B cell (primary cell): ENCODE data around the gene CXCL10. TPM values are rescaled to one million over a fixed set of nuclear protein-coding genes. Genes with fewer than 3 reads are reported as not detected.

Experiments
- ATAC-seq: fragments of 200-7000 bp; cut with Tn5 transposase; one replicate; pipeline ENCODE4 v1.10.0; 2021; ENCODE audit warnings: low read depth, mild to moderate bottlenecking, moderate number of reproducible peaks, moderate library complexity
- CTCF ChIA-PET: fragments of 350-600 bp; sonication (Branson Sonifier 250); formaldehyde crosslinking; loops from one replicate; lab custom pipeline; 2021; ENCODE audit warnings: antibody characterized with exemption, inconsistent platforms; lab: Charles Lee
- POLR2A ChIA-PET: fragments of 350-600 bp; sonication (Branson Sonifier 250); formaldehyde crosslinking; loops from one replicate; lab custom pipeline; 2021; ENCODE audit warnings: antibody characterized with exemption; lab: Charles Lee
- DNase-seq: peaks from one replicate; pipeline ENCODE4 v3.0.0; 2013
- H2AFZ ChIP-seq: 2 replicates; pipeline ENCODE4 v1.6.1; 2012; ENCODE audit warnings: mild to moderate bottlenecking, low read depth, low read length; ENCODE audit not compliant: insufficient read depth, poor library complexity, severe bottlenecking
- H3K27ac ChIP-seq, 2 donors: 1 replicate in 1 of 2; 2 replicates in 1 of 2; pipeline ENCODE4 v1.5.1; 2012 to 2013; ENCODE audit warnings: low read length in 2 of 2, mild to moderate bottlenecking in 2 of 2, moderate library complexity in 1 of 2
- H3K27me3 ChIP-seq, 4 experiments: fragments of 200-600 bp in 1 of 4; sonication (generic) in 1 of 4; replicated peaks in 1 of 4; 1 replicate in 2 of 4; 2 replicates in 2 of 4; pipeline versions ENCODE4 v1.6.1 to v1.7.0; 2013 to 2016; ENCODE audit warnings: low read length in 3 of 4, mild to moderate bottlenecking in 2 of 4, mixed read lengths in 1 of 4, moderate library complexity in 1 of 4; ENCODE audit not compliant: insufficient read depth in 4 of 4, control insufficient read depth in 3 of 4; ENCODE audit errors: control extremely low read depth in 1 of 4
- H3K36me3 ChIP-seq, 2 experiments: replicated peaks in 1 of 2; 1 replicate in 1 of 2; 2 replicates in 1 of 2; pipeline versions ENCODE4 v1.6.1 to v1.7.1; 2013; ENCODE audit warnings: low read length in 1 of 2; ENCODE audit not compliant: insufficient read depth in 2 of 2, control insufficient read depth in 1 of 2; ENCODE audit errors: control extremely low read depth in 1 of 2, extremely low read depth in 1 of 2
- H3K4me1 ChIP-seq, 2 donors: fragments of 200-600 bp in 1 of 2; sonication (generic) in 1 of 2; 1 replicate in 1 of 2; 2 replicates in 1 of 2; pipeline versions ENCODE4 v1.5.1 to v1.6.1; 2013 to 2017; ENCODE audit warnings: low read length in 2 of 2; ENCODE audit not compliant: control insufficient read depth in 2 of 2, insufficient read depth in 2 of 2
- H3K4me2 ChIP-seq: replicated peaks from 2 replicates; pipeline ENCODE3; 2012; ENCODE audit warnings: mild to moderate bottlenecking, low read depth, low read length; ENCODE audit not compliant: poor library complexity, severe bottlenecking
- H3K4me3 ChIP-seq, 5 experiments: fragments of 200-600 bp in 1 of 5; sonication (generic) in 1 of 5; 1 replicate in 3 of 5; 2 replicates in 2 of 5; pipeline versions ENCODE4 v1.5.1 to v1.7.0; 2011 to 2016; ENCODE audit warnings: low read length in 4 of 5, mild to moderate bottlenecking in 4 of 5, low read depth in 2 of 5, control low read depth in 1 of 5, moderate library complexity in 1 of 5; ENCODE audit not compliant: insufficient read depth in 1 of 5; ENCODE audit errors: control extremely low read depth in 1 of 5, extremely low read depth in 1 of 5
- H3K79me2 ChIP-seq: fragments of 200-600 bp; sonication (generic); one replicate; pipeline ENCODE4 v1.6.0; 2016; ENCODE audit warnings: low read length; ENCODE audit not compliant: control insufficient read depth, insufficient read depth
- H3K9ac ChIP-seq: fragments of 200-600 bp; sonication (generic); 2 replicates; pipeline ENCODE4 v1.6.1; 2017; ENCODE audit warnings: mild to moderate bottlenecking, low read length, moderate library complexity
- H3K9me3 ChIP-seq, 3 donors: one replicate each; pipeline versions ENCODE4 v1.6.1 to v1.7.1; 2013; ENCODE audit warnings: low read length in 2 of 3; ENCODE audit not compliant: control insufficient read depth in 2 of 3, insufficient read depth in 1 of 3; ENCODE audit errors: control extremely low read depth in 1 of 3
- H4K20me1 ChIP-seq: 2 replicates; pipeline ENCODE4 v1.6.0; 2012; ENCODE audit warnings: mild to moderate bottlenecking, low read length; ENCODE audit not compliant: insufficient read depth, control insufficient read depth, poor library complexity, severe bottlenecking
- H3K27ac Mint-ChIP-seq: one replicate; pipeline ENCODE4 v1.8.0; 2021; ENCODE audit warnings: mixed read lengths
- H3K27me3 Mint-ChIP-seq: one replicate; pipeline ENCODE4 v1.8.0; 2021; ENCODE audit warnings: mixed read lengths
- H3K4me1 Mint-ChIP-seq: one replicate; pipeline ENCODE4 v1.8.0; 2021; ENCODE audit warnings: mixed read lengths
- H3K4me3 Mint-ChIP-seq: one replicate; pipeline ENCODE4 v1.8.0; 2021; ENCODE audit warnings: mixed read lengths
- H3K9me3 Mint-ChIP-seq: one replicate; pipeline ENCODE4 v1.8.0; 2022; ENCODE audit warnings: mixed read lengths; ENCODE audit not compliant: insufficient read depth
- EZH2 ChIP-seq: IDR thresholded peaks from 2 replicates; pipeline ENCODE4 v1.6.1; 2012; ENCODE audit warnings: borderline replicate concordance, low read depth, mild to moderate bottlenecking, moderate library complexity, low read length; ENCODE audit not compliant: insufficient read depth, poor library complexity, severe bottlenecking
- WGBS: methylation state at CpG from one replicate; pipeline ENCODE4 v1.1.5; 2013; ENCODE audit warnings: missing lambda C conversion rate; ENCODE audit not compliant: insufficient coverage; 5-methylcytosine and 5-hydroxymethylcytosine counted together
- intact Hi-C: fragments of 100-400 bp; cut with micrococcal nuclease; formaldehyde crosslinking; loops from one replicate; pipeline ENCODE4 v1.10.0; 2022
- polyA plus RNA-seq: library from polyadenylated mRNA; depleted of rRNA; stranded (reverse); fragments of >200 nt; gene quantifications from 2 replicates; pipeline ENCODE4 v1.2.3, GENCODE V29; 2012
- total RNA-seq, 2 donors: library from RNA; stranded (reverse); fragments of 120-200 nt in 1 of 2; gene quantifications; 1 replicate in 1 of 2; 2 replicates in 1 of 2; pipeline versions ENCODE4 v1.2.3 to v1.2.4, GENCODE V29; 2013 to 2022
- TF ChIP-seq, protein P1 (sequence below): fragments of 200-600 bp; IDR thresholded peaks from one replicate; pipeline ENCODE4 v1.8.0; 2022; ENCODE audit warnings: antibody characterized with exemption, mild to moderate bottlenecking

The CXCL10 gene
- total and polyA plus RNA-seq, 2 donors (not counting 1 experiment from before 2014, with no cell fraction given): 0.07 TPM; not detected in 1

DNA sequence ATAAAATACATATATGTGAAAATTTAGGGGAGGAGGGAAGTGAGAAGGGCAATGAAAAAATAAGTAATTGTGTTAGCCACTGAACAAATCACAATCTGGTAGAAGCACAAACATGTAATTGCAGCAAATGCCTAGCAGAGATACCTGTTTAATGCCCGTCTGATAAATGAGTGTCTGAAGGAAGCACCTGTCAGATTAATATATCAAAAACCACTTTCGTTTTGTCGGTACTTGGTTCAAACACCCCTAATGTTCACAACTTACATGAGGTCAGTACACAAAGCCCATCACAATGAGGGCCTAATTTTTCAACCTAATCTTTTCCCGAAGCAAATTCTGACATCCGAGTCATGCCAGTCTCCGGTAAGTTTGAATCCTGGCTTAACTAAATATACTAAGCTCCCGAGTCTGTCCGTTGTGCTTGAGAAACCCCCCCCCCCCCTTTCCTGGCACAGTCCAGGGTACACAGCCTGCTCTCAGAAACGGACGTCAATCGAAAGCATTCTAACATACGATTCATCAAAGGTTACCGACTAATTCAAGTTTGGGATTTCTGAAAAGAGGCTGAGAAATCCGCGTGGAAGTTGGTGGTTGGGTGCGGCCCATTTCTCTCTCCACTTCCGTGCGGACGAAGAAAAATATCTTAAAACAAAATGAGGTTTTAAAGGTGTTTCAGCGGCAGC is 33.3 kb downstream of the CXCL10 start:
- no peaks in the 10 kb centered on the region for H3K27me3 ChIP-seq
- ChIA-PET CTCF (interaction anchor here (1.2 to 2.3 kb wide), 4 partner anchors 40 to 94 kb away, joined by 3 to 9 read pairs (median 5); no protein-coding TSS in a partner anchor), POLR2A (no interaction called here)
- peak overlapping the region; percentile 83 for H2AFZ ChIP-seq
- TF ChIP-seq, protein P1, sequence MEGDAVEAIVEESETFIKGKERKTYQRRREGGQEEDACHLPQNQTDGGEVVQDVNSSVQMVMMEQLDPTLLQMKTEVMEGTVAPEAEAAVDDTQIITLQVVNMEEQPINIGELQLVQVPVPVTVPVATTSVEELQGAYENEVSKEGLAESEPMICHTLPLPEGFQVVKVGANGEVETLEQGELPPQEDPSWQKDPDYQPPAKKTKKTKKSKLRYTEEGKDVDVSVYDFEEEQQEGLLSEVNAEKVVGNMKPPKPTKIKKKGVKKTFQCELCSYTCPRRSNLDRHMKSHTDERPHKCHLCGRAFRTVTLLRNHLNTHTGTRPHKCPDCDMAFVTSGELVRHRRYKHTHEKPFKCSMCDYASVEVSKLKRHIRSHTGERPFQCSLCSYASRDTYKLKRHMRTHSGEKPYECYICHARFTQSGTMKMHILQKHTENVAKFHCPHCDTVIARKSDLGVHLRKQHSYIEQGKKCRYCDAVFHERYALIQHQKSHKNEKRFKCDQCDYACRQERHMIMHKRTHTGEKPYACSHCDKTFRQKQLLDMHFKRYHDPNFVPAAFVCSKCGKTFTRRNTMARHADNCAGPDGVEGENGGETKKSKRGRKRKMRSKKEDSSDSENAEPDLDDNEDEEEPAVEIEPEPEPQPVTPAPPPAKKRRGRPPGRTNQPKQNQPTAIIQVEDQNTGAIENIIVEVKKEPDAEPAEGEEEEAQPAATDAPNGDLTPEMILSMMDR: no peak
- no peak for TF ChIP-seq EZH2
- Mint-ChIP-seq H3K9me3 (no peaks in the 10 kb centered on the region), H3K27ac (peak overlapping the region; percentile 89), H3K27me3 (peaks cover 9% of the 10 kb centered on the region), H3K4me3 (peak overlapping the region; percentile 95), H3K4me1 (peaks cover 37% of the 10 kb centered on the region)
- H3K9ac ChIP-seq: peak overlapping the region; percentile 91
- H3K36me3 ChIP-seq: peaks cover 0 to 3% of the 10 kb centered on the region in 2 experiments
- peaks cover 28 to 31% of the 10 kb centered on the region in 2 donors for H3K4me1 ChIP-seq
- peak; percentile 27 for DNase-seq
- H3K4me3 ChIP-seq: peak overlapping the region; percentile 51 to 88 (median 86)
- ATAC-seq: no peak
- 0% methylated on average over 8 of the region's 20 CpGs for WGBS
- H3K27ac ChIP-seq: peak overlapping the region; percentile 59 to 77
- no peaks in the 10 kb centered on the region for H3K9me3 ChIP-seq
- intact Hi-C loops: loop anchor here (1.0 to 5.0 kb wide), 6 partner anchors 50 to 1872 kb away; partner anchors contain the start of genes G3BP2, MRPL1, NUP54 and SCARB2
- peak overlapping the region; percentile 85 for H3K4me2 ChIP-seq
- peaks cover 69% of the 10 kb centered on the region for H3K79me2 ChIP-seq
- peaks cover 42% of the 10 kb centered on the region for H4K20me1 ChIP-seq

DNA sequence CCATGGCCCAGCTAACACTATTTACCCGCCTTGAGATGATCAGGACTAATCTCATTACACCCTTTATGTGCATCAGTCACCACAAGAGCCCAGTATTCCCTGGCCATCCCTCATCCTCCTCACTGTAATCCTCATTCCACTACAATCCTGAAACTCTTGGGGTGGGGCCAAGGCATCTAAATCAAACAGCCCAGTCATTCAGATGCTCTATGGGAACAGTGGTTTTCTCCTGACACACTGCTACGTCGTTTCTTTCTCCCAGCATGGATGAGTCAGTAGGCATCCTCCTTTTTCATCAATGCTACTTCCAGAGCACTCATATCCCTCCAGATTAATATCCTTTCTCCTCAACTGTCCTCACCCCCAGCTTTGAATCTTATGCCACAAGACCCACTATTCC is 38.2 kb downstream of the CXCL10 start:
- intact Hi-C loops: no loop called here
- 100% methylated on average over 3 of the region's 3 CpGs for WGBS
- no peak overlapping the region for H3K27ac Mint-ChIP-seq
- TF ChIP-seq, protein P1: no peak
- TF ChIP-seq EZH2: no peak
- no peaks in the 10 kb centered on the region for H3K27me3 Mint-ChIP-seq
- peaks cover 23 to 24% of the 10 kb centered on the region in 2 donors for H3K4me1 ChIP-seq
- peaks cover 9 to 19% of the 10 kb centered on the region in 2 experiments for H3K36me3 ChIP-seq
- ChIA-PET CTCF (interaction anchor here (1.3 to 2.8 kb wide), 2 partner anchors 9 to 11 kb away, joined by 3 to 9 read pairs; no protein-coding TSS in a partner anchor), POLR2A (no interaction called here)
- no peaks in the 10 kb centered on the region for H3K9me3 ChIP-seq
- H3K4me3 ChIP-seq: no peak overlapping the region
- ATAC-seq (no peak), DNase-seq (no peak)
- peaks cover 45% of the 10 kb centered on the region for H4K20me1 ChIP-seq
- no peak overlapping the region for H2AFZ ChIP-seq
- peaks cover 56% of the 10 kb centered on the region for H3K79me2 ChIP-seq
- no peaks in the 10 kb centered on the region for H3K27me3 ChIP-seq
- H3K4me3 Mint-ChIP-seq: no peak overlapping the region
- H3K27ac ChIP-seq: no peak overlapping the region
- peaks cover 28% of the 10 kb centered on the region for H3K4me1 Mint-ChIP-seq
- no peak overlapping the region for H3K4me2 ChIP-seq
- no peak overlapping the region for H3K9ac ChIP-seq
- H3K9me3 Mint-ChIP-seq: no peaks in the 10 kb centered on the region
